Neuronal stem cell (in vitro differentiated cells): Measurements from ENCODE around the gene CHD6.

ENCODE experiments used
- DNase-seq: peaks from one replicate; pipeline ENCODE4 v3.0.0-alpha.2; 2013; ENCODE audit warnings: low spot score
- H2AFZ ChIP-seq: one replicate; pipeline ENCODE4 v1.6.1; 2013; ENCODE audit warnings: mild to moderate bottlenecking, low read length, inconsistent platforms
- H2AK5ac ChIP-seq: 2 replicates; pipeline ENCODE4 v1.6.1; 2013; ENCODE audit warnings: low read depth, mild to moderate bottlenecking, inconsistent platforms, low read length, moderate library complexity, mixed read lengths
- H2BK120ac ChIP-seq: 2 replicates; pipeline ENCODE4 v1.6.1; 2013; ENCODE audit warnings: low read depth, mild to moderate bottlenecking, inconsistent platforms, low read length, moderate library complexity, mixed read lengths
- H2BK12ac ChIP-seq: one replicate; pipeline ENCODE4 v1.6.1; 2013; ENCODE audit warnings: low read length, inconsistent platforms
- H2BK15ac ChIP-seq: 2 replicates; pipeline ENCODE4 v1.6.1; 2013; ENCODE audit warnings: mild to moderate bottlenecking, low read length, inconsistent platforms, mixed read lengths
- H2BK5ac ChIP-seq: one replicate; pipeline ENCODE4 v1.6.1; 2013; ENCODE audit warnings: inconsistent platforms, mild to moderate bottlenecking, low read length, moderate library complexity
- H3K14ac ChIP-seq: one replicate; pipeline ENCODE4 v1.6.1; 2013; ENCODE audit warnings: low read length, inconsistent platforms
- H3K18ac ChIP-seq: 2 replicates; pipeline ENCODE4 v1.6.1; 2013; ENCODE audit warnings: low read length, inconsistent platforms
- H3K23ac ChIP-seq: 2 replicates; pipeline ENCODE4 v1.6.1; 2013; ENCODE audit warnings: low read depth, mild to moderate bottlenecking, mixed read lengths, low read length, inconsistent platforms; ENCODE audit not compliant: poor library complexity
- H3K27ac ChIP-seq: replicated peaks from 3 replicates; pipeline ENCODE4 v1.5.1; 2013; ENCODE audit warnings: low read length, inconsistent platforms
- H3K27me3 ChIP-seq, 3 experiments: 2 replicates each; pipeline ENCODE4 v1.6.1; 2013; ENCODE audit warnings: low read length in 3 of 3, mild to moderate bottlenecking in 2 of 3, inconsistent platforms in 1 of 3, low read depth in 1 of 3, mixed read lengths in 1 of 3, moderate library complexity in 1 of 3; ENCODE audit not compliant: control insufficient read depth in 3 of 3, insufficient read depth in 3 of 3
- H3K36me3 ChIP-seq, 2 donors: replicated peaks in 1 of 2; 2 replicates each; pipeline ENCODE4 v1.6.1; 2013; ENCODE audit warnings: low read length in 2 of 2; ENCODE audit not compliant: control insufficient read depth in 2 of 2, insufficient read depth in 2 of 2
- H3K4ac ChIP-seq: 2 replicates; pipeline ENCODE4 v1.6.1; 2013; ENCODE audit warnings: inconsistent platforms, mild to moderate bottlenecking, low read length, moderate library complexity
- H3K4me1 ChIP-seq, 2 donors: 1 replicate in 1 of 2; 2 replicates in 1 of 2; pipeline ENCODE4 v1.6.1; 2013; ENCODE audit warnings: low read length in 2 of 2, low read depth in 1 of 2; ENCODE audit not compliant: control insufficient read depth in 2 of 2, insufficient read depth in 1 of 2
- H3K4me2 ChIP-seq: one replicate; pipeline ENCODE4 v1.6.1; 2013; ENCODE audit warnings: mild to moderate bottlenecking, low read length, inconsistent platforms; ENCODE audit not compliant: insufficient read depth, poor library complexity, severe bottlenecking
- H3K4me3 ChIP-seq, 2 donors: 2 replicates each; pipeline ENCODE4 v1.5.1; 2013; ENCODE audit warnings: low read length in 2 of 2, mild to moderate bottlenecking in 2 of 2, inconsistent platforms in 1 of 2, moderate library complexity in 1 of 2
- H3K79me1 ChIP-seq: one replicate; pipeline ENCODE4 v1.6.1; 2013; ENCODE audit warnings: low read depth, mild to moderate bottlenecking, inconsistent platforms, low read length, moderate library complexity
- H3K9ac ChIP-seq: one replicate; pipeline ENCODE4 v1.6.1; 2013; ENCODE audit warnings: mild to moderate bottlenecking, low read depth, low read length, inconsistent platforms; ENCODE audit not compliant: poor library complexity
- H3K9me3 ChIP-seq, 2 donors: replicated peaks in 1 of 2; 2 replicates each; pipeline versions ENCODE3 to v1.6.1; 2013; ENCODE audit warnings: low read length in 2 of 2, mild to moderate bottlenecking in 2 of 2, inconsistent platforms in 1 of 2, low read depth in 1 of 2, mixed read lengths in 1 of 2, moderate library complexity in 1 of 2; ENCODE audit not compliant: control insufficient read depth in 2 of 2, insufficient read depth in 1 of 2
- H4K8ac ChIP-seq: one replicate; pipeline ENCODE4 v1.6.1; 2013; ENCODE audit warnings: low read depth, mild to moderate bottlenecking, inconsistent platforms, low read length, moderate library complexity
- H4K91ac ChIP-seq: one replicate; pipeline ENCODE4 v1.6.1; 2013; ENCODE audit warnings: low read length, low read depth, mild to moderate bottlenecking, inconsistent platforms; ENCODE audit not compliant: poor library complexity
- WGBS, 2 donors: extraction: QIAGEN DNeasy Blood & Tissue Kit; methylation state at CpG; one replicate each; pipeline ENCODE4 v1.1.7; 2013; ENCODE audit warnings: missing lambda C conversion rate in 2 of 2, mixed read lengths in 1 of 2; ENCODE audit not compliant: insufficient read length in 2 of 2, insufficient replicate concordance in 1 of 2; ENCODE audit errors: extremely low coverage in 2 of 2; 5-methylcytosine and 5-hydroxymethylcytosine counted together

CHD6 gene

GRCh38 chr20:41497186-41497895 is 120.8 kb downstream of the CHD6 start:
- no peak overlapping the region for H3K4me2 ChIP-seq
- no peak overlapping the region for H2AFZ ChIP-seq
- WGBS, 2 donors = no CpG with 5 or more reads among the region's 9 CpGs
- no peak overlapping the region for H2BK5ac ChIP-seq
- no peak overlapping the region for H3K27ac ChIP-seq
- H4K91ac ChIP-seq = no peak overlapping the region
- H3K18ac ChIP-seq = no peak overlapping the region
- H3K27me3 ChIP-seq = no peaks in the 10 kb centered on the region
- H2BK12ac ChIP-seq = no peak overlapping the region
- H3K9me3 ChIP-seq = no peaks in the 10 kb centered on the region
- no peak overlapping the region for H2AK5ac ChIP-seq
- H3K14ac ChIP-seq = no peak overlapping the region
- H3K9ac ChIP-seq = no peak overlapping the region
- peaks cover 0 to 9% of the 10 kb centered on the region in 2 donors for H3K4me1 ChIP-seq
- no peak overlapping the region for H2BK120ac ChIP-seq
- peaks cover 5 to 63% of the 10 kb centered on the region in 2 donors for H3K36me3 ChIP-seq
- no peak for DNase-seq
- no peak overlapping the region for H3K4me3 ChIP-seq
- no peak overlapping the region for H2BK15ac ChIP-seq
- no peaks in the 10 kb centered on the region for H3K79me1 ChIP-seq
- H3K4ac ChIP-seq = no peak overlapping the region
- H3K23ac ChIP-seq = no peak overlapping the region
- H4K8ac ChIP-seq = no peak overlapping the region

- Histone ChIP-seq H3K36me3 (peaks cover 10 to 88% of the 10 kb centered on the region in 2 donors), H2AK5ac (no peak overlapping the region), H3K9me3 (no peaks in the 10 kb centered on the region)
Measured at GRCh38 chr20:41494451-41494850, 123.7 kb downstream of the CHD6 start.

GRCh38 chr20:41483553-41483930 is 134.6 kb downstream of the CHD6 start:
- H3K23ac ChIP-seq = no peak overlapping the region
- H3K4ac ChIP-seq = no peak overlapping the region

More at GRCh38 chr20:41494451-41494850, 123.7 kb downstream of the CHD6 start:
- Histone ChIP-seq H3K27ac (no peak overlapping the region), H4K91ac (no peak overlapping the region), H2BK120ac (no peak overlapping the region), H4K8ac (no peak overlapping the region), H3K4ac (no peak overlapping the region), H3K4me2 (no peak overlapping the region), H3K4me1 (peaks cover 0 to 5% of the 10 kb centered on the region in 2 donors), H3K4me3 (no peak overlapping the region), H3K9ac (no peak overlapping the region), H2BK5ac (no peak overlapping the region), H2BK12ac (no peak overlapping the region), H3K23ac (no peak overlapping the region), H3K27me3 (no peaks in the 10 kb centered on the region), H3K79me1 (no peaks in the 10 kb centered on the region), H2AFZ (no peak overlapping the region), H2BK15ac (no peak overlapping the region), H3K18ac (no peak overlapping the region), H3K14ac (no peak overlapping the region)
- no CpG with 5 or more reads among the region's 4 CpGs for WGBS, 2 donors
- DNase-seq = no peak

GRCh38 chr20:41482647-41483552 is 135.3 kb downstream of the CHD6 start:
- Histone ChIP-seq H3K4ac (no peak overlapping the region), H2BK15ac (no peak overlapping the region), H3K4me1 (no peaks in the 10 kb centered on the region), H3K27me3 (no peaks in the 10 kb centered on the region), H2AK5ac (no peak overlapping the region), H3K4me2 (no peak overlapping the region), H3K9me3 (no peaks in the 10 kb centered on the region), H3K27ac (no peak overlapping the region), H4K8ac (no peak overlapping the region), H4K91ac (no peak overlapping the region), H2AFZ (no peak overlapping the region), H3K36me3 (peaks cover 17 to 97% of the 10 kb centered on the region in 2 donors), H2BK120ac (no peak overlapping the region), H2BK5ac (no peak overlapping the region), H3K18ac (no peak overlapping the region), H3K79me1 (no peaks in the 10 kb centered on the region), H3K9ac (no peak overlapping the region), H3K4me3 (no peak overlapping the region), H3K23ac (no peak overlapping the region), H3K14ac (no peak overlapping the region), H2BK12ac (no peak overlapping the region)
- WGBS, 2 donors = no CpG with 5 or more reads among the region's 6 CpGs
- DNase-seq = no peak

More at GRCh38 chr20:41483553-41483930, 134.6 kb downstream of the CHD6 start:
- Histone ChIP-seq H3K4me3 (no peak overlapping the region), H3K14ac (no peak overlapping the region), H4K91ac (no peak overlapping the region), H3K27me3 (no peaks in the 10 kb centered on the region), H3K27ac (no peak overlapping the region), H2BK5ac (no peak overlapping the region), H2AFZ (no peak overlapping the region), H2BK12ac (no peak overlapping the region), H3K4me1 (no peaks in the 10 kb centered on the region), H3K9ac (no peak overlapping the region), H2BK15ac (no peak overlapping the region), H4K8ac (no peak overlapping the region), H3K4me2 (no peak overlapping the region), H2AK5ac (no peak overlapping the region), H3K36me3 (peaks cover 20 to 97% of the 10 kb centered on the region in 2 donors), H3K18ac (no peak overlapping the region), H3K79me1 (no peaks in the 10 kb centered on the region), H2BK120ac (no peak overlapping the region), H3K9me3 (no peaks in the 10 kb centered on the region)
- WGBS, 2 donors = no CpG with 5 or more reads among the region's 1 CpG
- DNase-seq = no peak
